ENCODE results near the gene PRKAG2.

Gene PRKAG2

DNA sequence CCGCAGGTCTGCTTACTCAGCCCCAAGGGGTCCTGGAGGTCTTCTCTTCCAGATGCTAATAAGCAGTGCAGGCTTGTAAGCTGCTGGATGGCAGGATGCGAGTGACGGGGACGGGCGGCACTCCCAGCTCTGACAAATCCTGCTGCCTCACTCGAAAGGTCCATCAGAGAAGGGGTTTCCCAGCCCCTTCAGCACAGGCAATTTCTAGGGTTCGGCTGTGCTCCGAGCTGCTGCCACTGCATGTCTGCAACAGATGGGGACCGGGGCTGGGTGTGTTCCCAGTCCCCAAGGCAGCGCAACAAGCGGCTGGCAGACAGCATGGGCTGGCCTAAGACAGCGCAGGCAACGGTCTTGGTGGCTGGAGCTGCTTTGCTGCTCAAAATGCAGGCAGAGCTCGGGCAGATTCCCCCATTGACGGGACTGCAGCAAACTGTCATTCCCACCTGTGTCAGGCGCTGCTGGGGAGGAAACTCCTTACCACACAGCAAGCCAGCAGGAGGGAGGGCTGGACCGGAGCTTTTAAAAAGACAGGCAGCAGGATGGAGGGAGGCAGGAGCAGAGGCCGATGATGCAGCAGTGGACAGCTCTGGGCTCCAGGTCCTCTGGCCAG is 62.4 kb downstream of the PRKAG2 start:
- DNase-seq = no peak

- DNase-seq = no peak
These were observed 62.9 kb downstream of the PRKAG2 start for GRCh38 chr7:151813997-151814396.

- DNase-seq = no peak
These were observed 63.5 kb downstream of the PRKAG2 start for GRCh38 chr7:151813445-151813844.

DNA sequence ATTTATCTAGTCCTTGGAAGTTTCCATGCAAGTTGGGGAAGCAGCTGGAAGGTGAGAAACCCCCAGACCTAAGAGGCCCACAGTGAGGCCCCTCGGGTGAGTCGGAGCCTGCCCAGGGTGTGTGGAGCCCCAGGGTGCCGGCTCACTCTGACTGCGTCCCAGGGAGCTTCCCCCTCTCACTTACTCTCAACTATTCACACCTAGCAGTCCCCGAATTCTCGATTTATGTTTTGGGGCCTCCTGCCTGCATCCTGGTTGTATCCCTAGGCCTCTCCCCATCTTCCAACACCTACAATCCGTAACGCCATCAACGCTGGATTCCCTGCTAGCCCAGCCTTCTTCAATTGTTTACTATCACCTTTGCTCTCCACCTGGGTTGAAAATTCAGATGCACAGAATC is 63.9 kb downstream of the PRKAG2 start:
- no peak for DNase-seq

DNA sequence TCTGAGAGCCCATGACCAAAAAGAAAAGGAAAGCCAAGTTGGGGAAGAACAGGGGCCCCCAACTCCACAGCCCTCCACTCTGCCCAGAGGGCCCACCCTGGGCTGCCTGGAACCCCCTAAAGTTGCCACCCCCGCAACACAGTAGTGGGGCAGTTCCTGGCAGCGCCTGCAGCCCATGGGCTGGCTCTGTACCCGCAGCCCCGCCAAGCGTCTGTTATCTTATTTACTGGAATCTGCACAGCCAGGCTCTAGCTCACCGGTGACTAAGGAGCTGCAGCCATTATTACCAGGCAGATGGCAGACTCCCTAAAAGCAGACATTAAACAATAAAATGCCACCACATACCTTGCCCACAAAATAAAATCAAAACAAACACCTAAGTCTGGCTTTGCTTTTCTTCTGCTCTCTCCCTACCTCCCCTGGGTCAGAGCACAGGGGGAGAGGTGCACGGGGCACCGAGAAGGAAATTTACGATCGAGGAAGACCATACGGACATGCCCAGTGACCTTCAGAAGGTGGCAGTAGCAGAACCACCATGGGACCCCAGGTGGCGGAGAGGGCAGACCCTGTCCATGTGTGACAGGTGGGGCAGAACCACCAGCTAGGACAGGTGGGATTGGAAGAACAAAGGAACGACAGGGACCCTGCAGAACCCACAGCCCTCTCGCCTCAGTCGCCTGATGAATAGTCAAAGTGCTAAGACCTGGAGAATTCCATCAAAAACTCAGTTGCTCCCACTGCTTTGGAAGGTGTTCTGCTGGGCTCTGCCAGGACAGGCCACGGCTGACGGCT is 66.3 kb downstream of the PRKAG2 start:
- DNase-seq = no peak

DNA sequence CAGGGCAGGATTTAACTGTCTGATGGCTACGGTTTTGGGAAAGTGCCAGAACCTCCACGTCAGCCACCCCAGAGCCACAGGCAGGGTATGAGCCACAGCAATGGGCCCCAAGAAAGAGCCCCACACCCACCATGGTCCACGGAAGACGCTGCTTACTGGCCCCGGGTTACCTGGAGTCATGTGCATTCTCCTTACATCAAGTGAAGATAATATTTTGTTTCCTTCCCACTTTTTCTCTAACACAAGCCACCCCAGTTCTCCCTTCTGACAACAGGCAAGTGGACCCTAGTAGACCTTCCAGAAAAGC is 67.1 kb downstream of the PRKAG2 start:
- DNase-seq = no peak

DNA sequence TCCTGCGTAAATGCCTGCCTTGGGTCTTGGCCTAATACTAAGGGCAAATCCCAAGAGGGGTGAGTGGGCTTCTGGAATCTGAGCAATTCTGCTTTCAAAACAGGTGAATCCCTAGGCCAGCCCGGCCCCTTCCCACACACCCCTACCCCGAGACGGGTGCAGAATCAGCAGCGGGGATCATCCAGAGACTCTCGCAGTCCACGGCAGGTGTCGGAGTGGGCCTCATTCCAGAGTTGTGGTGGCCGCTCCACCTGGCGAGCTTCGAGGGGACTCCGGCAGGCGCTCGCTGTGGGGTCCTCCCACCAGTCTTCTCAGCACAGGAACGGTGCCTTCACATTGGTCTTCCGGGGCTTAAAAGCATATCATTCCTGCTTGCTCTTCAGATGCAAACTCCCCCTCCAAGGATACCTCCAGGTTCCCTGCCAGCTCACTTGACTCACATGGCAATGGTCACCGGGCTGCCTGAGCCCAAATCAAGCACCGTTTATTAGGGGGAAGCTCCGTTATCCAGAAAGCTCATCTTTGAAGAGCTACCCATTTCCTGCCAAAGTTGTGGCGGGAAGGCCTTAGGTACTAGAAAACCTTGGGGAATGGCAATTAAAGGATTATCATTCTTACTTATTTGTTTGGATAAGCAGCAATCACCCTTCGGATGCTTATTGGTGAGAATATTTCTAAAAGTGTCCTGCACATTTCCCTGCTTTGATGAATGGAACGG is 67.6 kb downstream of the PRKAG2 start:
- DNase-seq = no peak

DNA sequence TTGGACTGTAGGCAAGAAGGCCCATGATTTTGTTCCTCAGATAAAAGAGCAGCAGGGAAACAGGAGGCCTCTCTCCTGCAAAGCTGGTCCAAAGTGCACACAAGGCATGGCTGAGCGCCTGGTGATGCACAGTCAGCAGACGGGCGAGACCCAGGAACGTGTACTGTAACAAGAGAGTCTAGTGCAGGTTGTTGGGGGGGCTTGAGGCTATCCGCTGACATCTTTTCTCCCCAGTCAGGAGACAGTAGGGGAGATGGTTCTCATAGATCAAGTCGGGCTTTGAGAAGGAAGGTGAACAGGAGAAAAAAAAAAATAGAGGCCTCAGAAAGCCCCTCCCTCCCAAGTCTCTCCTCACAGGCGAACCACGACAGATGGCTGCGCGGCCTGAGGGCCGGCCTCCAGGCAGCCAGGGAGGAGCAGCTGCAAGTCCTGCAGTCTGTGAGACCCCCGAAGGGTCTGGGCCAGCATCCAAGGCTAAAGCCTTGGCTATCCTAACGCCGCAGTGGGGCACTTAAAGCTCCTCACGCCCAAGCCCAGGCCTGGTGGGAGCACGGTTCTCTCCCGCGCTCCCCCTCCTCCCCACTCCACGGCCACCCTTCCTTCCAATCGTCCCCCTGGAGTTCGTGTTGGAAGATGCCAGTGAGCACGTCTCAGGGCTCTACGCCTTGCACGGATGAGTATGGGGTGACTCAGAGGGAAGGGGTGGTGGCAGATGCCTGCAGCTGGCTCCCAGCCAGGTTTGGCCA is 68.3 kb downstream of the PRKAG2 start:
- DNase-seq = no peak

GRCh38 chr7:151807846-151808245 is 69.1 kb downstream of the PRKAG2 start:
- DNase-seq = no peak

GRCh38 chr7:151806952-151807775 is 69.8 kb downstream of the PRKAG2 start:
- DNase-seq = no peak

DNA sequence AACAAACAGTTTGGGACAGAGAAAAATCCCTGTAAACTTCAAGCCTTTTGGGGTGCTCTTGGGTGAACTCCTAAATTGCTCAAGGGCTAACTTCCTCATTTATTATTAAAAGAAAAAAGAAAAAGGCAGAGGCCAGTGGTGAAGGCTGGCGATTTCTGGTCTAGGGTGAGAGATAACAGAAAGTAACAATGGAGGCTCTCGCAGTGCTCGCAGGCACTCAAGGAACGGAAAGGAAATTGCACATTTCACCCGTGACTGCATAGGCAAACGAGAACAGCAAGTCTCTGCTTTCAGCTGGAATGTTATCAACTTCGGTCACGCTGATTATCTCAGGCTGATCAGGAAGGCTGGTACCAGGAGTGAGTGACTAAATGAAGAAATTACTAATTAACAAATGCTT is 70.7 kb downstream of the PRKAG2 start:
- no peak for DNase-seq

DNA sequence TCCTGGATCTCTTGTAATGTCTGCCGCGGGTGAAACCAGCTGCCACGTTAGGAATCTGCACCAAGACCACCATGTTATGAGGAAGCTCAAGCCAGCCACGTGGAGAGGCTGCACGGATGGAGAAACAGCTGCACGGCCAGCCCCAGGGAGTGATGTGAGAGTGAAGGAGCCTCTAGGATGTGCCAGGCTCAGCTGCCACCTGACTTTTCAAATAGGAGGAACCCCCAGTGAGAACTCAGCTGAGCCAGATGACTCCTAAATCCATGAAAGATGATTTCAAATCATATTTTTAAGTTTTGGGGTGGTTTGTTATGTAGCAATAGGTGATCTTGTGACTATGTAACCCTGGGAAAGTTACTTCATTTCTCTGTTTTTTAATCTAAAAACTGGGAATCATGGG is 71.7 kb downstream of the PRKAG2 start:
- DNase-seq = no peak

- no peak for DNase-seq
These were observed 72.2 kb downstream of the PRKAG2 start for GRCh38 chr7:151804756-151805155.

DNA sequence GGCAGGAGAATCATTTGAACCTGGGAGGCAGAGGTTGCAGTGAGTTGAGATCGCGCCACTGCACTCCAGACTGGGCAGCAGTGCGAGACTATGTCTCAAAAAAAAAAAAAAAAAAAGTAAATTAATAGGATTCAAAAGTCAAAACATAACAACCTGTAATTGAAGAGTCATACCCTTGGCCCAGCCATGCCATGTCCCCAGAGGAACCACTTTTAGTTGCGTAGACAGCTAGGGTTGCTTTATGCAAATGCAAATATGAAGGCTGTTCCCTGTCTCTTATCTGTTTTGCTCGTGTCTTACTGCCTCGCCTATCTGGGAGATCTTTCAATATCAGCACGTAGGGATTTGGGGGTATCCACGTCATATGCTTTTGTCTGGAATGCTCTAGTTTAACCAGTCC is 73.1 kb downstream of the PRKAG2 start:
- DNase-seq = no peak

GRCh38 chr7:151802469-151802846 is 74.5 kb downstream of the PRKAG2 start:
- DNase-seq = no peak

DNA sequence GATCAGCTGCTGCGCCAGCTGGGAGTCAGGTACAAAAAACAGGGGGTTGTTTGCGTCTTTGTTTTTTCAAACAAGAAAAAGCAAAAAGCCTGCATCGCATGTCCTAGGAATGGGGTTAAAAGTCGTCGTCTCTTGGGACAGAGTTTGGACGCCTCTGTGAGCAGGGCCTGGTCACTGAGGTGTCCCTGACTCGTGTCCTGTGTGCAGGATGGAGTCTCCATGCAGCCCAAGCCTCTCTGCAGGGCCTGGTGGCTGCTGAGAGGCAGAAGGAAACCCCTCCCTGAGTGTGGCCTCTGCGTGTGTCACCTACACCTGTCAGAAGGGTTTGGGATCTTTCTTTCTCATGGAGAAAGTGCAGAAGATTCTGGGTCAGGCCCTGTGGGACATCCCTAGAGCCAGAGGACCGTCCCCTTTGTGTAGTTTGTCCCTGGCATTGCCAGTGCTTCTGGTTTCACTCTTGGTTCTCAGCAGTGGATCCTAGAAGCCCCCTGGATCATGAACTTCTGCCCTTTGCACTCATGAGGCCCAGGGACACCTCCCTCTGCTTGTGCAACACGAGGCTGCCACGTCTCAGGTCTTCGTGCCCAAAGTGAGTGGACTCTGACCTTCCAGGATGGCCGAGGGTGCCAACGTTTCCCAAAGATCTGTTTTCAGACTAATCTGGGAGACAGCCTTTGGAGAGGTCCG is 75.0 kb downstream of the PRKAG2 start:
- DNase-seq = no peak

DNA sequence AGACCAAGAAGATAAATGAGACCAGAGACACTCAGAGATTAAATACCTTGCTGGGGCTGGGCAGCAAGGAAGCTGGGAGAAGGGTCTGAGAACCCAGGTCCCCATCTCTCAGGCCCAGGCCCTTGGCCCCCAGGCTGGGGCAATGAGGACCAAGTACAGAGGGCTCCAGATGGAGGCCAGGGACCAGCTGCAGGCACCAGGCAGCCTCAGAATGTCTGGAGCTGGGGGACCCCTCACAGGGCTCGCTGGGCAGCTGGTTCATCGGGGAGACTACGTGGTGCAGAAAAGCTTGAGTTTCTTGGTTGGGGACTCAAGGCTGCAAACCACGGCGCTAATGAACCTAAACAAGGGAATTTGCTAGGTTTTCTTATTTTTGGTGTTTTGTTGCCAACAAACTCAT is 75.6 kb downstream of the PRKAG2 start:
- DNase-seq = no peak

GRCh38 chr7:151800861-151801260 is 76.1 kb downstream of the PRKAG2 start:
- DNase-seq = no peak

DNA sequence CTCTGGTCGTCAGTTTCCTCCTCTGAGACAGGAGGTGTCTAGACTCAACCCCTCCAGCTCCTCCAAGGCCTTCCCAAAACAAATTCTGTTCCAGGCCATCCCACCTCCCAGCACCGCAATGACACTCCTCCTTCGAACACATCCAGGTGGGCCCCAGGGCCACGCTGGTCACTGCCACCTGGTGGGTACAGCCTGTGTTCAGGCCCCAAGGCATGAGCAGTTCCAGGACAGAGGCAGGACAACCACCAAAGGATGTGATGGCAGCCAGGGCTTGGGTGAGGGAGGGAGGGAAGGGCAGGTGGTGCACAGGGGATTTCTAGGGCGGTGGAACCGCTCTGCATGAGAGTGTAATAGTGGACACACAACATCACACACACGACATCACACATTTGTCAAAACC is 76.5 kb downstream of the PRKAG2 start:
- no peak for DNase-seq

- no peak for DNase-seq
These were observed 77.4 kb downstream of the PRKAG2 start for GRCh38 chr7:151799506-151799905.

DNA sequence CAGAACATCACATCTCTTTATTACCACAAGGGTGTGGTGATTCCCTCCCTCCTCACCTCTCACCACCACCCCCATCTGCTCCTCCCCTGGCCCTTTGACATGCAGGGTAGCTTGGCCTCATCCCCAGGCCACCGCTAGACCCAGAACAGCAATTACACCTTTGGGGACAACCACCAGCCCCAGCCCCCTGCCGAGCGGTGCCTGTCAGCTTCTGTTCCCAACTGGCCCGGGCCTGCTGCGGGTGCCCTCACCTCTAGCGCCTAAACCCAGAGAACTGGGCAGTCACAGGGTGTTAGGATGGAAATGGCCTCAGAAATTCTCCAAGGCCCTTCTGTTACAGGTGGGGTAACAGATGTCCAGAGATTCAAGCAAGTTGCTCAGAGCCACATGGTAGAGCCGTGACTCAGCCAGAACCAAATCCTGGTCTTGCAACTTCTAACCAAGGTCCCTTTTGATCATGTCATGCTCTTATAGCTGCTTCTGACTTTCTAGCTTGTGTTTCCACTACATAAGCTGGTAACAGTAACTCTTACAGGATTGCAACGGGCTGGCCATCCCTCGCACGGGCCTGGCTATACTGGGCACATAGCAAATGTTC is 78.0 kb downstream of the PRKAG2 start:
- DNase-seq = no peak

Measured in right forelimb (tissue), 1 donor.